ENCODE data around the gene RAB36. TPM values are rescaled to one million over a fixed set of nuclear protein-coding genes. Genes with fewer than 3 reads are reported as not detected.

Gene RAB36
- polyA plus RNA-seq, 2 of the 4 experiments (the other 2 are of a cell fraction): 2.5 to 4.0 TPM

GRCh38 chr22:23098718-23099530 lies 46.4 kb upstream of the RAB36 start:
- 82% methylated on average over 18 of the region's 28 CpGs for whole genome bisulfite sequencing (ENCODE audit: missing lambda C conversion rate)
- DNase-seq (ENCODE audit: low read depth in 1 of 2, low spot score in 1 of 2): no peak
- Histone ChIP-seq H3K4me2 (no peak overlapping the region), H3K4me3 (no peak overlapping the region), H3K9me3 (no peaks in the 10 kb centered on the region), H3K4me1 (no peaks in the 10 kb centered on the region), H3K27ac (no peak overlapping the region)
- no peak for TF ChIP-seq SMC3 (IDR thresholded peaks at IDR 0.05)
- TF ChIP-seq ZFP36 (IDR thresholded peaks at IDR 0.05; ENCODE audit: borderline replicate concordance, partially characterized antibody): no peak
- TF ChIP-seq JUN (IDR thresholded peaks at IDR 0.05): no peak
- TF ChIP-seq EHF (CRISPR knock-in tag; IDR thresholded peaks at IDR 0.05): no peak
- TF ChIP-seq NR3C1 (IDR thresholded peaks at IDR 0.05): no peak
- TF ChIP-seq ZNF302 (CRISPR knock-in tag; IDR thresholded peaks at IDR 0.05): no peak
- no peak for TF ChIP-seq RNF2 (IDR thresholded peaks at IDR 0.05; ENCODE audit: borderline replicate concordance, low read depth)
- TF ChIP-seq CHD4 (IDR thresholded peaks at IDR 0.05; ENCODE audit: borderline replicate concordance): no peak
- no peak for TF ChIP-seq GATA3 (IDR thresholded peaks at IDR 0.05; ENCODE audit: borderline replicate concordance)
- TF ChIP-seq MAX (IDR thresholded peaks at IDR 0.05): no peak
- TF ChIP-seq HDAC2 (IDR thresholded peaks at IDR 0.05): no peak
- POLR2A ChIA-PET: no interaction called here
- no peak for FAIRE-seq
- no peak for ATAC-seq
- CTCF ChIA-PET: interaction anchor here (0.5 to 1.0 kb wide), 2 partner anchors 13 to 17 kb away, joined by 3 read pairs; no protein-coding TSS in a partner anchor

GRCh38 chr22:23099531-23099804 lies 45.8 kb upstream of the RAB36 start:
- Histone ChIP-seq H3K4me3 (no peak overlapping the region), H3K4me1 (no peaks in the 10 kb centered on the region), H3K4me2 (no peak overlapping the region), H3K9me3 (no peaks in the 10 kb centered on the region), H3K27ac (no peak overlapping the region)
- WGBS (ENCODE audit: missing lambda C conversion rate): no CpG with 5 or more reads among the region's 6 CpGs
- DNase-seq (ENCODE audit: low read depth in 1 of 2, low spot score in 1 of 2): no peak
- FAIRE-seq: no peak
- TF ChIP-seq MAZ (IDR thresholded peaks at IDR 0.05; ENCODE audit: borderline replicate concordance, low read depth, low read length): no peak
- no peak for TF ChIP-seq CBX2 (IDR thresholded peaks at IDR 0.05; ENCODE audit: borderline replicate concordance, low read depth)
- TF ChIP-seq RNF2 (IDR thresholded peaks at IDR 0.05; ENCODE audit: borderline replicate concordance, low read depth): no peak
- TF ChIP-seq BCL3 (IDR thresholded peaks at IDR 0.05): no peak
- TF ChIP-seq HOXB13 (CRISPR knock-in tag; IDR thresholded peaks at IDR 0.05; ENCODE audit: low read depth): no peak
- no peak for TF ChIP-seq RCOR1 (IDR thresholded peaks at IDR 0.05; ENCODE audit: low read depth, low read length)
- TF ChIP-seq, protein P1, sequence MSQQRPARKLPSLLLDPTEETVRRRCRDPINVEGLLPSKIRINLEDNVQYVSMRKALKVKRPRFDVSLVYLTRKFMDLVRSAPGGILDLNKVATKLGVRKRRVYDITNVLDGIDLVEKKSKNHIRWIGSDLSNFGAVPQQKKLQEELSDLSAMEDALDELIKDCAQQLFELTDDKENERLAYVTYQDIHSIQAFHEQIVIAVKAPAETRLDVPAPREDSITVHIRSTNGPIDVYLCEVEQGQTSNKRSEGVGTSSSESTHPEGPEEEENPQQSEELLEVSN (IDR thresholded peaks at IDR 0.05; ENCODE audit: borderline replicate concordance, low read depth): no peak
- no peak for TF ChIP-seq FOSL2 (IDR thresholded peaks at IDR 0.05)
- TF ChIP-seq FOSL2 (CRISPR knock-in tag; IDR thresholded peaks at IDR 0.05): no peak
- TF ChIP-seq, protein P2, sequence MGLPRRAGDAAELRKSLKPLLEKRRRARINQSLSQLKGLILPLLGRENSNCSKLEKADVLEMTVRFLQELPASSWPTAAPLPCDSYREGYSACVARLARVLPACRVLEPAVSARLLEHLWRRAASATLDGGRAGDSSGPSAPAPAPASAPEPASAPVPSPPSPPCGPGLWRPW (IDR thresholded peaks at IDR 0.05): no peak
- TF ChIP-seq HDAC2 (IDR thresholded peaks at IDR 0.05): no peak
- no peak for TF ChIP-seq BHLHE40 (IDR thresholded peaks at IDR 0.05; ENCODE audit: low read depth, low read length)
- TF ChIP-seq EP300 (IDR thresholded peaks at IDR 0.05): no peak
- TF ChIP-seq TFCP2L1 (CRISPR knock-in tag; IDR thresholded peaks at IDR 0.05): no peak
- no peak for ATAC-seq
- CTCF ChIA-PET: interaction anchor here (0.6 to 1.0 kb wide), 2 partner anchors 13 to 425 kb away, joined by 3 read pairs; no protein-coding TSS in a partner anchor
- POLR2A ChIA-PET: no interaction called here
